Stimulated activated CD8-positive, alpha-beta memory T cell treated with anti-CD3 and anti-CD28 coated beads, Interleukin-15, amount 100 ng/mL, for 24 hours (primary cell): ENCODE measurements around the gene GDPD4.
A peak's percentile ranks its signal among the peaks of the same experiment; 100 is the strongest.

Source experiments
- DNase-seq: peaks from one replicate; pipeline ENCODE4 v3.0.0-alpha.2; 2020; ENCODE audit warnings: low read depth

GDPD4 gene

GRCh38 chr11:77190331-77191075 lies 111.0 kb downstream of the GDPD4 start:
- no peak for DNase-seq

GRCh38 chr11:77189588-77190210 lies 111.8 kb downstream of the GDPD4 start:
- DNase-seq = no peak

GRCh38 chr11:77188633-77189491 lies 112.6 kb downstream of the GDPD4 start:
- no peak for DNase-seq

GRCh38 chr11:77187776-77188632 lies 113.5 kb downstream of the GDPD4 start:
- DNase-seq = peak; percentile 37

- DNase-seq = no peak
Measured at GRCh38 chr11:77187111-77187750, 114.3 kb downstream of the GDPD4 start.

GRCh38 chr11:77186302-77186701 lies 115.2 kb downstream of the GDPD4 start:
- DNase-seq = no peak

GRCh38 chr11:77184136-77184860 lies 117.2 kb downstream of the GDPD4 start:
- no peak for DNase-seq

GRCh38 chr11:77183431-77183984 lies 118.0 kb downstream of the GDPD4 start:
- DNase-seq = no peak

- no peak for DNase-seq
Measured at GRCh38 chr11:77182542-77183430, 118.7 kb downstream of the GDPD4 start.

- DNase-seq = no peak
Measured at GRCh38 chr11:77181799-77182541, 119.5 kb downstream of the GDPD4 start.

- no peak for DNase-seq
Measured at GRCh38 chr11:77181226-77181625, 120.3 kb downstream of the GDPD4 start.

GRCh38 chr11:77180346-77180745 lies 121.1 kb downstream of the GDPD4 start:
- DNase-seq = no peak

GRCh38 chr11:77179681-77180080 lies 121.8 kb downstream of the GDPD4 start:
- DNase-seq = no peak

GRCh38 chr11:77179048-77179447 lies 122.4 kb downstream of the GDPD4 start:
- DNase-seq = no peak

GRCh38 chr11:77178150-77178549 lies 123.3 kb downstream of the GDPD4 start:
- no peak for DNase-seq

- DNase-seq = no peak
Measured at GRCh38 chr11:77176996-77177395, 124.5 kb downstream of the GDPD4 start.

GRCh38 chr11:77175869-77176539 lies 125.5 kb downstream of the GDPD4 start:
- no peak for DNase-seq
